GM21367 (cell line): ENCODE measurements around the gene PAIP2.

ENCODE experiments used
- ATAC-seq: cut with Tn5 transposase; IDR thresholded peaks from one replicate; pipeline ENCODE4 v1.9.1; 2021; ENCODE audit not compliant: unreplicated experiment

PAIP2 gene

GRCh38 chr5:139391570-139392323 is 50.1 kb downstream of the PAIP2 start:
- ATAC-seq: no peak

- ATAC-seq: peak; percentile 2
Measured at GRCh38 chr5:139392324-139392677, 50.6 kb downstream of the PAIP2 start.

- peak; percentile 31 for ATAC-seq
Measured at GRCh38 chr5:139392678-139393496, 51.2 kb downstream of the PAIP2 start.

- ATAC-seq: no peak
Measured at GRCh38 chr5:139393497-139394122, 52.0 kb downstream of the PAIP2 start.

GRCh38 chr5:139394123-139394653 is 52.5 kb downstream of the PAIP2 start:
- no peak for ATAC-seq

GRCh38 chr5:139394654-139395566 is 53.3 kb downstream of the PAIP2 start, which contains the start of gene PROB1:
Gene PROB1 (minus strand): TSS chr5:139395104. CDS start chr5:139395081, 23 bp downstream.
- ATAC-seq: no peak

- no peak for ATAC-seq
Measured at GRCh38 chr5:139395844-139396640, 54.4 kb downstream of the PAIP2 start.

GRCh38 chr5:139396691-139397090 is 55.0 kb downstream of the PAIP2 start:
- no peak for ATAC-seq

GRCh38 chr5:139397921-139398320 is 56.3 kb downstream of the PAIP2 start:
- ATAC-seq: no peak

- no peak for ATAC-seq
Measured at GRCh38 chr5:139399501-139400121, 58.0 kb downstream of the PAIP2 start.

GRCh38 chr5:139401546-139401945 is 59.9 kb downstream of the PAIP2 start:
- no peak for ATAC-seq

- no peak for ATAC-seq
Measured at GRCh38 chr5:139402561-139403158, 61.0 kb downstream of the PAIP2 start.

- ATAC-seq: no peak
Measured at GRCh38 chr5:139403418-139403786, 61.7 kb downstream of the PAIP2 start.

- peak; percentile 71 for ATAC-seq
Measured at GRCh38 chr5:139403787-139404483, 62.3 kb downstream of the PAIP2 start, which contains the start of gene SPATA24. Gene SPATA24 (minus strand): TSS chr5:139404089. CDS start chr5:139404060, 29 bp downstream.

GRCh38 chr5:139404484-139404840 is 62.8 kb downstream of the PAIP2 start:
- no peak for ATAC-seq

GRCh38 chr5:139406963-139407362 is 65.3 kb downstream of the PAIP2 start:
- no peak for ATAC-seq

GRCh38 chr5:139407517-139407916 is 65.9 kb downstream of the PAIP2 start:
- ATAC-seq: no peak

GRCh38 chr5:139408191-139408590 is 66.5 kb downstream of the PAIP2 start:
- ATAC-seq: no peak
